8988T (cell line): ENCODE measurements around the gene CYP19A1.

Experiments
- DNase-seq: peaks from one replicate; pipeline ENCODE4 v3.0.0; 2011

The CYP19A1 gene

GRCh38 chr15:51338496-51338895 is at the start of gene CYP19A1:
CYP19A1 (minus strand) TSS chr15:51338596; CDS start chr15:51242912, 95,684 bp downstream.
- no peak for DNase-seq

DNA sequence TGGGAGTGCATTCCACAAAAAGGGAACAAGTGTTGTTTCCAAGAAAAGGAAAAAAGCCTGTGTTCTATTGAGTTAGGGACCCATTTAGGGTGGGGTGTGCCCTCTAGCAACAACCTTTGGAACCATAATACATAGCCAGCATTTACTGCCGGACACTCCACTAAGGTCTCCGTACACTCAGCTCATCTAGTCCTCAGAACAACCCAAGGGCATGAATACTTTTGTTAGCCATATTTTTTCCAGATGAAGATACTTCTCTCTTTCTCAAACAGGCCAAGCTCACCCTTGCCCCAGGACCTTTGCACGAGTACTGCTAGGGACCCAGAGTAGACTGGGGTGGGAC is 49.3 kb upstream of the CYP19A1 start:
- no peak for DNase-seq

DNA sequence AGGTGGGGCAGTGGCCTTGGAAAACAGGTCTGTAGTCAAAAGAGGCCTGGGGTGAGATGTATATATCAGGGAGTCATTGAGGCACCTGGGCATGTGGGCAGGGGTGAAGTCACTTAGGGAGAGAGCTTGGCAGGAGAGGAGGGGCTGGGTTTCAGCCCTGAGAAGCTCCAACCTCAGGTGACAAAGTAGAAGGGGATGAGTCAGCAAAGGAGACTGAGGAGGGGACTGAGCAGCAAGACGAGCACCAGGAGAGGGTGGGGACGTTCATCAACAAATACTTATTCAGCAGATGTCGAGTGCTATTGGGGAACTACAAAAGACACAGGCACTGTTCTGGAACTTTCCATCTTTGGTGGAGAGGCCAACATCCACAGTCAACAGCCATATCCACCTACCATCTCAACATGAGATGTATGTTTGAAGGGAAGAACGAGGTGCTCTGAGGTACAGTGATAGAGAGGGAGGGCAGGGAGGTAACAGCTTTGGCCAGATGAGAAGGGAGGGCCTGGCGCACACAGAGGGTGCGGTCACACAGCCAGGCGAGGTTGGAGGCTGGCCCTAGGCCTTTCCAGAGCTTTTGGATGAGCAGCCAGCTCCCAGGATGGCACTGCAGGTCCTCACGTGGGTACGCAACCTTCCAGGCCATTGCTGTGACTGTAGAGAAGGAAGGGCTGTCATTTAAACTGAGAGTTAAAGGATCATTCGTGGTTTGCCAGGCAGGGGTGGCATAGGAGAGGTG is 48.7 kb upstream of the CYP19A1 start:
- no peak for DNase-seq

GRCh38 chr15:51386486-51386885 is 48.1 kb upstream of the CYP19A1 start:
- DNase-seq = no peak

- no peak for DNase-seq
Measured at GRCh38 chr15:51386029-51386428, 47.6 kb upstream of the CYP19A1 start.

GRCh38 chr15:51382787-51383186 is 44.4 kb upstream of the CYP19A1 start:
- no peak for DNase-seq

DNA sequence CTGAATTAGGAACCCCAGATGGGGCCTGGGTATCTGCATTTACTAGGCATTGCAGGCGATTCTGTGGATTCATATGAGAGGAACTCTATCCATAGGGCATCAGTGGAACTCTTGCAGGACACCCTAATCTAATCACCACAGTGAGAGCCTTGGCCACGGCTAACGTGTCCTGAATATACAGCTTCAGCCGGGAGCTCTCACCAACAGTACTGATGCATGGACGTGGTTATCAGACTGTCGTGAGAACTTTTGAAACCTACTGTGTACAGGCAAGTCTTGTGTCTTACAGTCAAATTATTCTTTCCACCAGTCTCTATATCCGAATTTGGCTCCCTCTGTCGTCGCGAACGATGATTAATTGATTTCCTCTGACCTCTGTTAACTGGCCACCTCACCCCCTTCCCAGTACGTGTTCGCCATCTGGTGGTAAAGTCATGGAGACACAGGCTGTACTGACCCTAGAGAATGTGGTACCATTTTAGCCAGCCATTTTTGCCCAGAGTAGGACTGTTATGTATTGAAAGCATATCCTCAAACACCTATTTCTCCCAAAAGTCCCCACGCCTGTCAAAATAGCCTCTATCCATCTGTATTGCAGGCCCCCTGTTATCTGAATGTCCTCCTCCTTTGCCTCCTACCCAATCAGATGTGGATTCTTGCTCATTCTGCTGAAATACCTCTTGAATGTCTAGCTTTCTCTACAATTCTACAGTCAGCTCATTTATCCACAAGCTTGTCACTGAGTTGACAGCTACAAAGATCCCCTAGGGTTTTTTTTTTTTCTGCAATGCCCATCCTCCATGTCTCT is 42.8 kb upstream of the CYP19A1 start:
- DNase-seq = peak; percentile 24

- DNase-seq = no peak
Measured at GRCh38 chr15:51379390-51379789, 41.0 kb upstream of the CYP19A1 start.

DNA sequence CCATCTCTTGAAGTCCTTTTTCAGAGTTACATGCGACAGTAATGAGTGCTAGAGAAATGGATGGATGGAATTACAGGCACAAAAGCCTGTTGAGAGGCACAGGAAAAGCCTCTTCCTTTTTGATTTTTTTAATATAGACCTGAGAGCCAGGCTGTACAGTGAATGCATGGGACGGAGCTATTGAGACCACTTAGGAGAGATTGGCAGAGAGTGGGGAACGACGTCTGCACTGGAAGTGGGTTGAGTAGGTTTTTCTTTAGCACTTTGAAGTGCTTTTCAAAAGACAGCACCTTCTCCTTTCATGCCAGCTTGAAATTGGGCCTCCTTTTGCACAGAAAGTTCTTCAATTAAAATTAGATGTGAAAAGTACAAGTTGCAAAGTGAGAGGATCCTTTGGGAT is 40.0 kb upstream of the CYP19A1 start:
- no peak for DNase-seq

DNA sequence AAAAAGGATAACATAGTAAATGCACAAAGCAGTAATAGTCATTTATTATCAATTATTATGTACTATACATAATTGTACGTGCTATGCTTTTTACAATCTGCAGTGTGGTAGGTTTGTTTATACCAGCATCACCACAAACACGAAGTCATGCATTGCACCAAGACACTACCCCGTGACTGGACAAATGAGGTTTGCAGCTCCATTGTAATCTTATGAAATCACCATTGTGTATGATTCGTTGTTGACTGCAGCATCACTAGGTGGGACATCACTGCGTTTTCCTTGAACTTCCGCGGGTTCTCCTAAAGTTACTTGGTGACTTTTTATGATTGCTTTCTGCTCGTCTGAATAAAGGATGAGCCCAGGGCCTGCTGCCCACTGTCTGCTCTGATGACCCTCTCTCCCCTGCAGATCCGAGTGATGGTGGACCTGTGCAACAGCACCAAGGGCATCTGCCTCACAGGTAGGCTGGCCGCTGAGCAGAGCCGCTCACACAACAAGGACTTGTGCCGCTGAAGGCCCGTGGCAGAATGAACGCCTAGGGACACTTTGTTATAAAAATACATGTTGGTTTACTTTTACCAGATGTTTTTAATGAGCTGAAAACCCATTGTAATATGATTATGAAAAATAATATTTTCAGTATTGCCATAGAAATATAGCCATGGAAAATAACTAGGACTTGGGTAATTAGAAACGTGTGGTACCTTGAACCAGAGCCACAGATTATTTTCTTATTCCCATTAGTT is 38.8 kb upstream of the CYP19A1 start:
- DNase-seq = no peak

- no peak for DNase-seq
Measured at GRCh38 chr15:51375966-51376640, 37.7 kb upstream of the CYP19A1 start.

- no peak for DNase-seq
Measured at GRCh38 chr15:51374131-51374530, 35.7 kb upstream of the CYP19A1 start.

DNA sequence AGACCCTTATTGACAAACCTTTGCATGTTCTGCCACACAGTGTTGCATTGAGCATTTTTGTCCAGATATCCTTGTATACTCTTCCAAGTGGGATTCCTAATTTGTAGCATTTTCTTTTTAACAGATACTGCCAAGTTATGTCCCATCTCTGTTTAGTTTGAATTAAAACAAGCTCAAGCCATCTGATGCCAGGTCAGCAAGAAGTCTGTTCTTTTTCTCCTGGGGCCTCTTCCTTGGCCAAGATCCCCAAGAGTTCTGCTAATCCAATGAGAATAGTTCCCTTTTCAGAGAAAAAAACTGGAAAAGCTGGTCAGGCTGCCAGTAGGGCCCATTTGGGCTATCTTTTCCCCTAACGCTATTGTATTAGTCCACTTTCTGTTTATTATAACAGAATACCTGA is 32.9 kb upstream of the CYP19A1 start:
- no peak for DNase-seq

DNA sequence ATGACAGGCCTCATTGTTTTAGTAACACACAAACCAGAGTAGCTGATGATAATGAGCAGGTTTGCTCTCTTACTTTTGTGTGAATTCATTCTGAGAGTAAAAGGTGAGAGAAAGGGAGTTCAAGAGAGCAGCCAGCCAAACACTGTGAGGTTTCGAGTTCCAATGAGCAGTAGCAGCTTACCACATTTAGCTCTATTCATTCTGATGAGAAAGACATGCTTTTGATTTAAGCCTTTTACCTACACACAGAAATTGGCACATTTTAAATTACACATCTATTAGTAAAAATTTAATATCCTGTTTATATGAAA is 31.0 kb upstream of the CYP19A1 start:
- no peak for DNase-seq

DNA sequence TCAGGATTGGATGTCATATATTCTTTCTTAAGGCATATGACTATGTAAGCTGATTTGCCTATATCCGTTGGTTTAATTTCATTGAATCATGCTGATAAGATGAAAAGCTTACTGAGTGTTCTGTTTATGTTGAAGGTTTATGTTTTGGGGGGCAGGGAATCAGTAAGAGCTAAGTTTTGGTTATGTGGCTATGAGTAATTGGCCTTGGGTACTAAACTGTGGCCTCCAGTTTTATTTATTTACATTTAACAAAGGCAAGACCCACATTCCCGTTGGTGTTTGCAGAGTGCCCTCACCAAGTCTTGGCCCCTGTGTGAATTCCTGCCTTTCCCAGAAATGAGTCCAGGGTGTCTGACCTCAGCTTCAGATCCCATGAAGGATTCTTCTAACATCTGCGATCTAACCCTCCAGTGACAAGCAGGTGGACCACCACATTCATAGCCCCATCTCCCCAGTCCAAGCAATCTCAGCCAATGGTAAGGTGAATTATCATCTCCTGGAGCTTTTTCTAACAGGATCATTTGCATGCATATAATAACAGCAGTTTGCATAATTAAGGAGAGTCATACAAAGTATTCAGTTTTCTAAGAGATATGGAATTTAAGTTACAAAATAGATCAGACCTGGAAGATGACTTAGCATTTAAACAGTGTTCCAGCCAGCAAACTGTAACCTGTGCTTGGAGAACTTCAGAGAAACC is 30.5 kb upstream of the CYP19A1 start:
- no peak for DNase-seq

DNA sequence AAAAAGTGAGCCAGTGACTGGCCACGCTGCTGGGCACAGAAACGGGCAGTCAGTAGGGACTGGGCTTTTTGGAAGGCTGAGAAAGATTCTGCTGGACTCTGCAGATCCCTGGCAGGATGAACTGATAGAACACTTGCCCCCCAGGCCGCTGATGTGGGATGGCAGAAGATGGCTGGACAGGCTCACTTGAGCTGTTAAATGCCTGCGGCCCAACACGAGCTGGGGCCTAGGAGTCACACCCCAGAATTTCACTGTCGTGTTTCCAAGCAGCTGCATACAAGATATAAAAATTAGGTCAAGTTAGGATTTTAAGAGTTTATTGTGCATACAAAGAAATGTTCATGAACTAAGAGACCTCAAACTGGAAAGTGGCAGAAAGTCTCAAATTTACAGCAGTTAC is 29.9 kb upstream of the CYP19A1 start:
- no peak for DNase-seq

- no peak for DNase-seq
Measured at GRCh38 chr15:51367322-51367976, 29.1 kb upstream of the CYP19A1 start.

DNA sequence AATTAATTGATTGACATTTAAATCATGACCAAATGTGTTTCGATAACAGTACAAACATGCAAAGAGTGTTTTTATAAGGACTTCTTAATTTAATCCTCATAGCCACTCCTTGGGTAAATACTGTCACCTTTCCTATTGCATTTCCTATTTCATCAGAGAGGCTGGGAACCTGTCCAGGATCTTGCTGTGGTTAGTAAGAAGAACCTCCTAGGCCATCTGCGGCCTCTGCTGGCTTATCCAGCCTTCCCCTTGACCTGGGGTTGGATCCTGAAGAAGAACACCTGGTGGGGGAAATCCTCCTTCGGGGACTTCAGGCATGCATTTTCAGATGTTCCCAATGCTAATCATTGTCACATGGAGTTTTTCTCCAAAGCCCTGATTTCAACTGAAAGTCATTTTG is 28.5 kb upstream of the CYP19A1 start:
- no peak for DNase-seq

DNA sequence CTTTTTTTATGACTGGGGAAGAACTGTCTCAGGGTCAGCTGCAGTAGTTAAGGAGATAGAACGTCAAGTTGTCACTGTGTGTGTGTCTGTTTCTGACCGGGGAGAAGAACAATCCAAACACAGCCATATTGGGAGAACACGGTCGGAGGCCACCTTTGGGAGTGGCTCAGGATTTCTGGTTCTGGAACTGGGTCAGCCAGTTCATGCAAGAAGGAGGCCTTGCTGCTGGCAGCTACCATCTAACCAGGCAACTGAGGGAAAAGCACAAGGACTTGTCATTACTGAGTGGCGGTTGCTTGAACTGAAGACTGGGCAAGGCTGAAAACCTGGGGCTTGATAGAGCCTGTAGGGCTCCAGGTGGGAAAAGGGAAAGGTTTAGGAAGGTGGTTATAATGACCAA is 27.7 kb upstream of the CYP19A1 start:
- no peak for DNase-seq

- no peak for DNase-seq
Measured at GRCh38 chr15:51365417-51365816, 27.0 kb upstream of the CYP19A1 start.

- no peak for DNase-seq
Measured at GRCh38 chr15:51363383-51363782, 25.0 kb upstream of the CYP19A1 start.

- DNase-seq = no peak
Measured at GRCh38 chr15:51359981-51360380, 21.6 kb upstream of the CYP19A1 start.
